ENCODE data around the gene PRKCH.

DNA sequence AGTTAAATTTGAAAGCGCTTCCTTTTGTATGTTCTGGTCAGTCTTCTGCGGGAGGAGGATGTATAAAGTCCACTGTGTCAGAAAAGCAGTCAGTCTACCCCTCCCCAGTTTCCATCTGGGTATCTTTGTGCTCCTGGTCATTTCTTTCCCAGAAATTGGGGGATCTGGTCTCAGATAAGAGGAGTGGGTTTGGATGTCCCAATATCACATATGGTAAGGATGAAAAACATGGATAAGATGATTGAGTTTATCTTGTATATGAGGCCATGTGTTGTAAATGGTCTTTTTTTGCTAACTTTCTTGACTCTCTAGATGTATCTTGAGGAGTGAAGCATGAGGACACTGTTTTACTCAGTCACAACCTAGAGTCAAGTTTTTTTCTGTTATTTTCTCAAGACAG, 187.1 kb downstream of the PRKCH start:
- TF ChIP-seq, protein P1, sequence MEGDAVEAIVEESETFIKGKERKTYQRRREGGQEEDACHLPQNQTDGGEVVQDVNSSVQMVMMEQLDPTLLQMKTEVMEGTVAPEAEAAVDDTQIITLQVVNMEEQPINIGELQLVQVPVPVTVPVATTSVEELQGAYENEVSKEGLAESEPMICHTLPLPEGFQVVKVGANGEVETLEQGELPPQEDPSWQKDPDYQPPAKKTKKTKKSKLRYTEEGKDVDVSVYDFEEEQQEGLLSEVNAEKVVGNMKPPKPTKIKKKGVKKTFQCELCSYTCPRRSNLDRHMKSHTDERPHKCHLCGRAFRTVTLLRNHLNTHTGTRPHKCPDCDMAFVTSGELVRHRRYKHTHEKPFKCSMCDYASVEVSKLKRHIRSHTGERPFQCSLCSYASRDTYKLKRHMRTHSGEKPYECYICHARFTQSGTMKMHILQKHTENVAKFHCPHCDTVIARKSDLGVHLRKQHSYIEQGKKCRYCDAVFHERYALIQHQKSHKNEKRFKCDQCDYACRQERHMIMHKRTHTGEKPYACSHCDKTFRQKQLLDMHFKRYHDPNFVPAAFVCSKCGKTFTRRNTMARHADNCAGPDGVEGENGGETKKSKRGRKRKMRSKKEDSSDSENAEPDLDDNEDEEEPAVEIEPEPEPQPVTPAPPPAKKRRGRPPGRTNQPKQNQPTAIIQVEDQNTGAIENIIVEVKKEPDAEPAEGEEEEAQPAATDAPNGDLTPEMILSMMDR (IDR thresholded peaks at IDR 0.05; ENCODE audit: low read depth, low read length): no peak
- TF ChIP-seq EZH2phosphoT487 (IDR thresholded peaks at IDR 0.05; ENCODE audit: low read depth): no peak
